A673 (cell line): ENCODE results near the gene GALC. TPM values are rescaled to one million over a fixed set of nuclear protein-coding genes. Genes with fewer than 3 reads are reported as not detected.

Source experiments
- BruUV-seq: library from RNA; stranded (reverse); fragments of 400-500 nt; replicated peaks from 2 replicates; lab custom pipeline; 2021; lab: Mats Ljungman, UMichigan
- CTCF ChIA-PET: fragments of 300-600 bp; sonication (Branson Sonifier 250); formaldehyde crosslinking; loops from one replicate; lab custom pipeline; 2022; ENCODE audit warnings: antibody characterized with exemption; lab: Charles Lee
- POLR2A ChIA-PET: fragments of 300-600 bp; sonication (Branson Sonifier 250); formaldehyde crosslinking; loops from one replicate; lab custom pipeline; 2022; ENCODE audit warnings: antibody characterized with exemption; ENCODE audit not compliant: low non-redundant PET; lab: Charles Lee
- DNase-seq: peaks from one replicate; pipeline ENCODE4 v3.0.0-alpha.2; 2015; ENCODE audit warnings: low spot score
- H3K27ac ChIP-seq: fragments of 200-600 bp; sonication (generic); 2 replicates; pipeline ENCODE4 v1.5.1; 2016; ENCODE audit warnings: mixed run types, low read depth, mild to moderate bottlenecking, mixed read lengths, antibody characterized with exemption, low read length; ENCODE audit not compliant: poor library complexity, severe bottlenecking
- H3K27me3 ChIP-seq: fragments of 200-600 bp; sonication (generic); replicated peaks from 2 replicates; pipeline ENCODE4 v1.6.1; 2017; ENCODE audit warnings: mixed run types, low read depth, mild to moderate bottlenecking, mixed read lengths, antibody characterized with exemption, low read length; ENCODE audit not compliant: insufficient read depth, poor library complexity
- H3K36me3 ChIP-seq: fragments of 200-600 bp; sonication (generic); 2 replicates; pipeline ENCODE4 v1.6.1; 2016; ENCODE audit warnings: mixed run types, mild to moderate bottlenecking, mixed read lengths, antibody characterized with exemption, low read length; ENCODE audit not compliant: insufficient read depth, poor library complexity, severe bottlenecking
- H3K4me1 ChIP-seq: fragments of 200-600 bp; sonication (generic); 2 replicates; pipeline ENCODE4 v1.6.1; 2017; ENCODE audit warnings: mixed run types, mild to moderate bottlenecking, mixed read lengths, antibody characterized with exemption, low read length; ENCODE audit not compliant: insufficient read depth, poor library complexity, severe bottlenecking
- H3K4me3 ChIP-seq: fragments of 200-600 bp; sonication (generic); 2 replicates; pipeline ENCODE4 v1.5.1; 2016; ENCODE audit warnings: low read depth, mixed run types, mild to moderate bottlenecking, mixed read lengths, low read length; ENCODE audit not compliant: poor library complexity, severe bottlenecking
- H3K9me3 ChIP-seq: fragments of 200-600 bp; sonication (generic); 2 replicates; pipeline ENCODE4 v1.6.1; 2016; ENCODE audit warnings: mixed run types, low read depth, mild to moderate bottlenecking, mixed read lengths, antibody characterized with exemption, low read length; ENCODE audit not compliant: poor library complexity, severe bottlenecking
- EZH2 ChIP-seq: fragments of 200-600 bp; sonication (generic); IDR thresholded peaks from 2 replicates; pipeline ENCODE4 v1.6.1; 2017; ENCODE audit warnings: borderline replicate concordance, low read depth, mild to moderate bottlenecking, mixed read lengths, antibody characterized with exemption, low read length; ENCODE audit not compliant: poor library complexity, severe bottlenecking
- intact Hi-C: fragments of 100-400 bp; cut with micrococcal nuclease; formaldehyde crosslinking; loops from one replicate; pipeline ENCODE4 v1.10.0; 2022; ENCODE audit not compliant: unreplicated experiment
- total RNA-seq: library from RNA; stranded (reverse); gene quantifications from 2 replicates; pipeline ENCODE4 v1.2.3, GENCODE V29; 2021
- TF ChIP-seq, protein P1 (sequence below): fragments of 300-800, 200-600 bp; sonication (generic); conservative IDR thresholded peaks from 2 replicates; pipeline ENCODE4 v1.5.1; 2017; ENCODE audit warnings: low read depth, mild to moderate bottlenecking, antibody characterized with exemption, low read length, moderate library complexity, mixed read lengths

Gene GALC
- total RNA-seq, 1 experiment from 2014 or later: 11.5 TPM

DNA sequence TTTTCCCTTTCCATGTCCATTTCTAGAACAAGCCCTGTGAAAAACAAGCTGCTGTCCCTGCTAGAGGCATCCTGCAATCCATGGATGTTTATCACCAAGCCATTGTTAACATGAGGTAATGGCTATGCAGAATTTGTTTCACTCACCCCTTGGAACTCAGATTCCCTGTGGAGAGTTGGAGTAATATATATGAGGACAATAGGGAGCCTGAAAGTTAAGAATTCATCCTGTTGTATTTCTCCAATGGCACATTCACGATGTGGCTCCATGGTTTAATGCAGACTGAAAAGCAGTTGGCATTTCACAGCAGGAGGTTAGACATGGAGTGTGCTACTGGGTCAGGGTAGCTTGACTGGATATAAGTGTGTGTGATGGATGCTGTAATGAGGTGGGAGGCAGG is 44.3 kb upstream of the GALC start:
- BruUV-seq: no TSS peak
- Histone ChIP-seq H3K4me1 (no peaks in the 10 kb centered on the region), H3K4me3 (no peak overlapping the region), H3K9me3 (no peaks in the 10 kb centered on the region), H3K27me3 (peaks cover 21% of the 10 kb centered on the region), H3K27ac (no peak overlapping the region), H3K36me3 (no peaks in the 10 kb centered on the region)
- no peak for DNase-seq
- ChIA-PET CTCF (no interaction called here), POLR2A (no interaction called here)
- TF ChIP-seq EZH2: no peak
- TF ChIP-seq, protein P1, sequence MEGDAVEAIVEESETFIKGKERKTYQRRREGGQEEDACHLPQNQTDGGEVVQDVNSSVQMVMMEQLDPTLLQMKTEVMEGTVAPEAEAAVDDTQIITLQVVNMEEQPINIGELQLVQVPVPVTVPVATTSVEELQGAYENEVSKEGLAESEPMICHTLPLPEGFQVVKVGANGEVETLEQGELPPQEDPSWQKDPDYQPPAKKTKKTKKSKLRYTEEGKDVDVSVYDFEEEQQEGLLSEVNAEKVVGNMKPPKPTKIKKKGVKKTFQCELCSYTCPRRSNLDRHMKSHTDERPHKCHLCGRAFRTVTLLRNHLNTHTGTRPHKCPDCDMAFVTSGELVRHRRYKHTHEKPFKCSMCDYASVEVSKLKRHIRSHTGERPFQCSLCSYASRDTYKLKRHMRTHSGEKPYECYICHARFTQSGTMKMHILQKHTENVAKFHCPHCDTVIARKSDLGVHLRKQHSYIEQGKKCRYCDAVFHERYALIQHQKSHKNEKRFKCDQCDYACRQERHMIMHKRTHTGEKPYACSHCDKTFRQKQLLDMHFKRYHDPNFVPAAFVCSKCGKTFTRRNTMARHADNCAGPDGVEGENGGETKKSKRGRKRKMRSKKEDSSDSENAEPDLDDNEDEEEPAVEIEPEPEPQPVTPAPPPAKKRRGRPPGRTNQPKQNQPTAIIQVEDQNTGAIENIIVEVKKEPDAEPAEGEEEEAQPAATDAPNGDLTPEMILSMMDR: no peak
- intact Hi-C loops: no loop called here

GRCh38 chr14:88036422-88036821 is 43.4 kb upstream of the GALC start:
- Histone ChIP-seq H3K36me3 (no peaks in the 10 kb centered on the region), H3K9me3 (no peaks in the 10 kb centered on the region), H3K4me3 (no peak overlapping the region), H3K27ac (no peak overlapping the region), H3K27me3 (peaks cover 20% of the 10 kb centered on the region), H3K4me1 (no peaks in the 10 kb centered on the region)
- POLR2A ChIA-PET: no interaction called here
- TF ChIP-seq, protein P1: no peak
- TF ChIP-seq EZH2: no peak
- BruUV-seq: no TSS peak
- CTCF ChIA-PET: no interaction called here
- DNase-seq: no peak
- intact Hi-C loops: no loop called here

- CTCF ChIA-PET: no interaction called here
- H3K27ac ChIP-seq: no peak overlapping the region
- no peaks in the 10 kb centered on the region for H3K36me3 ChIP-seq
- intact Hi-C loops: no loop called here
- POLR2A ChIA-PET: no interaction called here
- no peaks in the 10 kb centered on the region for H3K9me3 ChIP-seq
- H3K4me3 ChIP-seq: no peak overlapping the region
- no peaks in the 10 kb centered on the region for H3K27me3 ChIP-seq
- TF ChIP-seq EZH2: no peak
- TF ChIP-seq, protein P1: no peak
- H3K4me1 ChIP-seq: no peaks in the 10 kb centered on the region
- no TSS peak for BruUV-seq
- DNase-seq: no peak
These were observed 41.1 kb upstream of the GALC start for GRCh38 chr14:88034076-88034475.
